ENCODE measurements around the gene PLD4. TPM values are rescaled to one million over a fixed set of nuclear protein-coding genes. Genes with fewer than 3 reads are reported as not detected.

PLD4 gene
- total and polyA plus RNA-seq, 9 of the 15 experiments (the other 6 are each of a cell fraction or from before 2014, with no cell fraction given): 0.18 to 0.24 TPM; not detected in 7

DNA sequence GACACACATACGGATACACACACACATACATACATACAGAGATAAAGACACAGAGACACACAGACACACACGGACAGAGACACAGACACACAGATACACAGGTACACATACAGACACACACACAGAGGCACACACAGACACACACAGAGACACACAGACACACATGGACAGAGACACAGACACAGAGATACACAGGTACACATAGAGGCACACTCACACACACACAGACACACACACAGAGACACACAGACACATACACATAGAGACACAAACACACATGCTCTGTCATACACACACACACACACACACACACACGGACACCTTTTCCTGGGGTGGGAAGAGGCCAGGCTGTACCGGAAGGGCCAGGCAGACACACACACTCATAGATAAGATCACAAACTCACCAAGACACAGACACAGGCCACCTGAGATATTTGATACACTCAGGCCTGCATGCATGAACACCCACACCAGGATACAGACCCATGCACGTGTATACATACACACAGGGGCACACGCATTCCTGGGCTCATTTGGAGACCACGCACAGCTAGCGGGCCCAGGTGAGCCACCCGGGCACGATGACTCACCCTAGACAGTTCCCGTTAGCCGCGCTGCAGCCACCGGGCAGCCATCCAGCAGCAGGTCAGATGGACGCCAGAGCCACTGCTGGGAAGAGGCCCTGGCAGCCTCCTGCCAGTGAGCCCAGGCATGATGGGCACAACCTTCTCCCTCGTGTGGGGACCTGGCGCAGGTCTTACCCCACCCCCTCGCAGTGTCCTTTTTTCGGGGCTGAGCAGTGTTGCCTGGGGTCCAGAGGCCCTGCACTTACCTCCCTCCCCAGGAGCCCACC, 55.3 kb downstream of the PLD4 start (continued):
- TF ChIP-seq, protein P1, sequence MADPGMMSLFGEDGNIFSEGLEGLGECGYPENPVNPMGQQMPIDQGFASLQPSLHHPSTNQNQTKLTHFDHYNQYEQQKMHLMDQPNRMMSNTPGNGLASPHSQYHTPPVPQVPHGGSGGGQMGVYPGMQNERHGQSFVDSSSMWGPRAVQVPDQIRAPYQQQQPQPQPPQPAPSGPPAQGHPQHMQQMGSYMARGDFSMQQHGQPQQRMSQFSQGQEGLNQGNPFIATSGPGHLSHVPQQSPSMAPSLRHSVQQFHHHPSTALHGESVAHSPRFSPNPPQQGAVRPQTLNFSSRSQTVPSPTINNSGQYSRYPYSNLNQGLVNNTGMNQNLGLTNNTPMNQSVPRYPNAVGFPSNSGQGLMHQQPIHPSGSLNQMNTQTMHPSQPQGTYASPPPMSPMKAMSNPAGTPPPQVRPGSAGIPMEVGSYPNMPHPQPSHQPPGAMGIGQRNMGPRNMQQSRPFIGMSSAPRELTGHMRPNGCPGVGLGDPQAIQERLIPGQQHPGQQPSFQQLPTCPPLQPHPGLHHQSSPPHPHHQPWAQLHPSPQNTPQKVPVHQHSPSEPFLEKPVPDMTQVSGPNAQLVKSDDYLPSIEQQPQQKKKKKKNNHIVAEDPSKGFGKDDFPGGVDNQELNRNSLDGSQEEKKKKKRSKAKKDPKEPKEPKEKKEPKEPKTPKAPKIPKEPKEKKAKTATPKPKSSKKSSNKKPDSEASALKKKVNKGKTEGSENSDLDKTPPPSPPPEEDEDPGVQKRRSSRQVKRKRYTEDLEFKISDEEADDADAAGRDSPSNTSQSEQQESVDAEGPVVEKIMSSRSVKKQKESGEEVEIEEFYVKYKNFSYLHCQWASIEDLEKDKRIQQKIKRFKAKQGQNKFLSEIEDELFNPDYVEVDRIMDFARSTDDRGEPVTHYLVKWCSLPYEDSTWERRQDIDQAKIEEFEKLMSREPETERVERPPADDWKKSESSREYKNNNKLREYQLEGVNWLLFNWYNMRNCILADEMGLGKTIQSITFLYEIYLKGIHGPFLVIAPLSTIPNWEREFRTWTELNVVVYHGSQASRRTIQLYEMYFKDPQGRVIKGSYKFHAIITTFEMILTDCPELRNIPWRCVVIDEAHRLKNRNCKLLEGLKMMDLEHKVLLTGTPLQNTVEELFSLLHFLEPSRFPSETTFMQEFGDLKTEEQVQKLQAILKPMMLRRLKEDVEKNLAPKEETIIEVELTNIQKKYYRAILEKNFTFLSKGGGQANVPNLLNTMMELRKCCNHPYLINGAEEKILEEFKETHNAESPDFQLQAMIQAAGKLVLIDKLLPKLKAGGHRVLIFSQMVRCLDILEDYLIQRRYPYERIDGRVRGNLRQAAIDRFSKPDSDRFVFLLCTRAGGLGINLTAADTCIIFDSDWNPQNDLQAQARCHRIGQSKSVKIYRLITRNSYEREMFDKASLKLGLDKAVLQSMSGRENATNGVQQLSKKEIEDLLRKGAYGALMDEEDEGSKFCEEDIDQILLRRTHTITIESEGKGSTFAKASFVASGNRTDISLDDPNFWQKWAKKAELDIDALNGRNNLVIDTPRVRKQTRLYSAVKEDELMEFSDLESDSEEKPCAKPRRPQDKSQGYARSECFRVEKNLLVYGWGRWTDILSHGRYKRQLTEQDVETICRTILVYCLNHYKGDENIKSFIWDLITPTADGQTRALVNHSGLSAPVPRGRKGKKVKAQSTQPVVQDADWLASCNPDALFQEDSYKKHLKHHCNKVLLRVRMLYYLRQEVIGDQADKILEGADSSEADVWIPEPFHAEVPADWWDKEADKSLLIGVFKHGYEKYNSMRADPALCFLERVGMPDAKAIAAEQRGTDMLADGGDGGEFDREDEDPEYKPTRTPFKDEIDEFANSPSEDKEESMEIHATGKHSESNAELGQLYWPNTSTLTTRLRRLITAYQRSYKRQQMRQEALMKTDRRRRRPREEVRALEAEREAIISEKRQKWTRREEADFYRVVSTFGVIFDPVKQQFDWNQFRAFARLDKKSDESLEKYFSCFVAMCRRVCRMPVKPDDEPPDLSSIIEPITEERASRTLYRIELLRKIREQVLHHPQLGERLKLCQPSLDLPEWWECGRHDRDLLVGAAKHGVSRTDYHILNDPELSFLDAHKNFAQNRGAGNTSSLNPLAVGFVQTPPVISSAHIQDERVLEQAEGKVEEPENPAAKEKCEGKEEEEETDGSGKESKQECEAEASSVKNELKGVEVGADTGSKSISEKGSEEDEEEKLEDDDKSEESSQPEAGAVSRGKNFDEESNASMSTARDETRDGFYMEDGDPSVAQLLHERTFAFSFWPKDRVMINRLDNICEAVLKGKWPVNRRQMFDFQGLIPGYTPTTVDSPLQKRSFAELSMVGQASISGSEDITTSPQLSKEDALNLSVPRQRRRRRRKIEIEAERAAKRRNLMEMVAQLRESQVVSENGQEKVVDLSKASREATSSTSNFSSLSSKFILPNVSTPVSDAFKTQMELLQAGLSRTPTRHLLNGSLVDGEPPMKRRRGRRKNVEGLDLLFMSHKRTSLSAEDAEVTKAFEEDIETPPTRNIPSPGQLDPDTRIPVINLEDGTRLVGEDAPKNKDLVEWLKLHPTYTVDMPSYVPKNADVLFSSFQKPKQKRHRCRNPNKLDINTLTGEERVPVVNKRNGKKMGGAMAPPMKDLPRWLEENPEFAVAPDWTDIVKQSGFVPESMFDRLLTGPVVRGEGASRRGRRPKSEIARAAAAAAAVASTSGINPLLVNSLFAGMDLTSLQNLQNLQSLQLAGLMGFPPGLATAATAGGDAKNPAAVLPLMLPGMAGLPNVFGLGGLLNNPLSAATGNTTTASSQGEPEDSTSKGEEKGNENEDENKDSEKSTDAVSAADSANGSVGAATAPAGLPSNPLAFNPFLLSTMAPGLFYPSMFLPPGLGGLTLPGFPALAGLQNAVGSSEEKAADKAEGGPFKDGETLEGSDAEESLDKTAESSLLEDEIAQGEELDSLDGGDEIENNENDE (IDR thresholded peaks at IDR 0.05; ENCODE audit: low read depth, low read length): no peak
- TF ChIP-seq ZNF146 (CRISPR knock-in tag; IDR thresholded peaks at IDR 0.05; ENCODE audit: unreplicated experiment) (no peak), PHF20 (IDR thresholded peaks at IDR 0.05; ENCODE audit: partially characterized antibody) (peak; percentile 34), ZNF699 (CRISPR knock-in tag; IDR thresholded peaks at IDR 0.05; ENCODE audit: insufficient replicate concordance) (no peak)
- TF ChIP-seq, protein P2, sequence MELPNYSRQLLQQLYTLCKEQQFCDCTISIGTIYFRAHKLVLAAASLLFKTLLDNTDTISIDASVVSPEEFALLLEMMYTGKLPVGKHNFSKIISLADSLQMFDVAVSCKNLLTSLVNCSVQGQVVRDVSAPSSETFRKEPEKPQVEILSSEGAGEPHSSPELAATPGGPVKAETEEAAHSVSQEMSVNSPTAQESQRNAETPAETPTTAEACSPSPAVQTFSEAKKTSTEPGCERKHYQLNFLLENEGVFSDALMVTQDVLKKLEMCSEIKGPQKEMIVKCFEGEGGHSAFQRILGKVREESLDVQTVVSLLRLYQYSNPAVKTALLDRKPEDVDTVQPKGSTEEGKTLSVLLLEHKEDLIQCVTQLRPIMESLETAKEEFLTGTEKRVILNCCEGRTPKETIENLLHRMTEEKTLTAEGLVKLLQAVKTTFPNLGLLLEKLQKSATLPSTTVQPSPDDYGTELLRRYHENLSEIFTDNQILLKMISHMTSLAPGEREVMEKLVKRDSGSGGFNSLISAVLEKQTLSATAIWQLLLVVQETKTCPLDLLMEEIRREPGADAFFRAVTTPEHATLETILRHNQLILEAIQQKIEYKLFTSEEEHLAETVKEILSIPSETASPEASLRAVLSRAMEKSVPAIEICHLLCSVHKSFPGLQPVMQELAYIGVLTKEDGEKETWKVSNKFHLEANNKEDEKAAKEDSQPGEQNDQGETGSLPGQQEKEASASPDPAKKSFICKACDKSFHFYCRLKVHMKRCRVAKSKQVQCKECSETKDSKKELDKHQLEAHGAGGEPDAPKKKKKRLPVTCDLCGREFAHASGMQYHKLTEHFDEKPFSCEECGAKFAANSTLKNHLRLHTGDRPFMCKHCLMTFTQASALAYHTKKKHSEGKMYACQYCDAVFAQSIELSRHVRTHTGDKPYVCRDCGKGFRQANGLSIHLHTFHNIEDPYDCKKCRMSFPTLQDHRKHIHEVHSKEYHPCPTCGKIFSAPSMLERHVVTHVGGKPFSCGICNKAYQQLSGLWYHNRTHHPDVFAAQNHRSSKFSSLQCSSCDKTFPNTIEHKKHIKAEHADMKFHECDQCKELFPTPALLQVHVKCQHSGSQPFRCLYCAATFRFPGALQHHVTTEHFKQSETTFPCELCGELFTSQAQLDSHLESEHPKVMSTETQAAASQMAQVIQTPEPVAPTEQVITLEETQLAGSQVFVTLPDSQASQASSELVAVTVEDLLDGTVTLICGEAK (IDR thresholded peaks at IDR 0.05): 0 out of 2 replicates have a peak, but pooled peaks have one; percentile 15
- TF ChIP-seq, protein P2 (CRISPR knock-in tag; IDR thresholded peaks at IDR 0.05): no peak
